Ovary (tissue), 9 donors: ENCODE results near the gene FRMD3. TPM values are rescaled to one million over a fixed set of nuclear protein-coding genes. Genes with fewer than 3 reads are reported as not detected.

Source experiments
- DNase-seq, 5 donors: peaks; one replicate each; pipeline ENCODE4 v3.0.0-alpha.2; 2019 to 2020
- H3K27ac ChIP-seq, 2 donors: fragments of 200-600 bp; one replicate each; pipeline versions ENCODE4 v1.5.1 to v1.8.0; 2019 to 2022
- H3K27me3 ChIP-seq: fragments of 200-600 bp; one replicate; pipeline ENCODE4 v1.8.0; 2022
- H3K36me3 ChIP-seq: fragments of 200-600 bp; sonication (generic); one replicate; pipeline ENCODE4 v1.5.1; 2019
- H3K4me1 ChIP-seq: one replicate; pipeline ENCODE4 v1.8.1; 2013; ENCODE audit warnings: mild to moderate bottlenecking, moderate library complexity; ENCODE audit not compliant: insufficient read depth
- H3K4me3 ChIP-seq: fragments of 200-600 bp; sonication (generic); one replicate; pipeline ENCODE4 v1.5.1; 2017
- H3K9me3 ChIP-seq, 2 donors: fragments of 200-600 bp in 1 of 2; sonication (generic) in 1 of 2; one replicate each; pipeline versions ENCODE4 v1.5.1 to v1.8.1; 2013 to 2019; ENCODE audit warnings: mild to moderate bottlenecking in 1 of 2, moderate library complexity in 1 of 2
- CTCF ChIP-seq, 3 donors: fragments of 450-650 bp in 2 of 3; fragments of 200-600 bp in 1 of 3; IDR thresholded peaks; one replicate each; pipeline versions ENCODE4 v1.5.1 to v1.8.0; 2016 to 2022; ENCODE audit warnings: antibody characterized with exemption in 3 of 3, mild to moderate bottlenecking in 1 of 3
- EP300 ChIP-seq: sonication (generic); formaldehyde crosslinking; IDR thresholded peaks from one replicate; pipeline ENCODE4 v1.6.1; 2017; ENCODE audit warnings: antibody characterized with exemption
- POLR2A ChIP-seq: fragments of 450-650 bp; IDR thresholded peaks from one replicate; pipeline ENCODE4 v1.6.1; 2017; ENCODE audit warnings: antibody characterized with exemption, mild to moderate bottlenecking, moderate library complexity
- WGBS, 3 donors: extraction: QIAGEN DNeasy Blood & Tissue Kit in 1 of 3; methylation state at CpG; one replicate each; pipeline versions ENCODE4 v1.1.5 to v1.1.7; 2013 to 2017; 5-methylcytosine and 5-hydroxymethylcytosine counted together
- intact Hi-C, 4 donors: fragments of 100-400 bp; cut with DNase I; formaldehyde crosslinking; loops; one replicate each; pipeline versions ENCODE4 v1.11.0 to v1.15.1; 2022 to 2023
- polyA plus RNA-seq, 2 donors: library from polyadenylated mRNA; stranded (reverse); fragments of 200-250 nt in 1 of 2; fragments of 350-450 nt in 1 of 2; fragmentation: Illumina TruSeq in 1 of 2; extraction: RNeasy Lipid Tissue Mini Kit (QIAGEN cat#74804) in 1 of 2; gene quantifications; one replicate each; pipeline ENCODE4 v1.2.3, GENCODE V29; 2013 to 2014
- total RNA-seq, 7 donors: library from RNA; depleted of rRNA in 2 of 7; stranded (reverse); fragments of >200 nt in 2 of 7; fragmentation: NEBNext Ultra II Directional in 3 of 7; extraction: Animal tissue kit (Norgen Biotek cat#: 25700) in 3 of 7; gene quantifications; one replicate each; pipeline versions ENCODE4 v1.1.0 to v1.2.4, GENCODE V29; 2016 to 2023
- donor health status: DM: no; HTN: no; CAD: no; lungs with moderate emphysema.
- donor health status: DM: no; HTN: no; CAD: no.
- donor health status: Bipolar disorder and iron deficiency.
- donor health status: DM: yes; HTN: yes; CAD: no.
- donor health status: DM: no; HTN: no; CAD: no.
- donor health status: DM: yes; HTN: yes; CAD: no.

Gene FRMD3
- total and polyA plus RNA-seq, 9 donors, result 0.83 to 9.1 (median 4.2) TPM

- Histone ChIP-seq H3K36me3 (no peaks in the 10 kb centered on the region), H3K27ac (no peak overlapping the region), H3K27me3 (no peaks in the 10 kb centered on the region), H3K9me3 (peaks cover 0 to 3% of the 10 kb centered on the region in 2 donors), H3K4me3 (no peak overlapping the region), H3K4me1 (no peaks in the 10 kb centered on the region)
- TF ChIP-seq CTCF (IDR thresholded peaks at IDR 0.05) (no peak), POLR2A (no peak), EP300 (no peak)
- 91 to 93% (median 92%) methylated on average over 3 of the region's 3 CpGs for WGBS, 3 donors
- intact Hi-C loops, result no loop called here
- DNase-seq, result no peak
These were observed 131.3 kb downstream of the FRMD3 start for GRCh38 chr9:83406921-83407320.

GRCh38 chr9:83405759-83406158 lies 132.4 kb downstream of the FRMD3 start:
- Histone ChIP-seq H3K9me3 (peaks cover 0 to 3% of the 10 kb centered on the region in 2 donors), H3K4me3 (no peak overlapping the region), H3K36me3 (no peaks in the 10 kb centered on the region), H3K27ac (no peak overlapping the region), H3K27me3 (no peaks in the 10 kb centered on the region), H3K4me1 (no peaks in the 10 kb centered on the region)
- intact Hi-C loops, result loop anchor here in 1 of 4 donors (2.0 kb wide), 1 partner anchor 49 kb away; no protein-coding TSS in a partner anchor
- WGBS, 3 donors, result 20 to 34% (median 21%) methylated on average over 4 of the region's 4 CpGs
- no peak for DNase-seq
- TF ChIP-seq EP300, result no peak

- DNase-seq, result no peak
- no peaks in the 10 kb centered on the region for H3K4me1 ChIP-seq
- no peak overlapping the region for H3K4me3 ChIP-seq
- peaks cover 0 to 1% of the 10 kb centered on the region in 2 donors for H3K9me3 ChIP-seq
- no peaks in the 10 kb centered on the region for H3K36me3 ChIP-seq
- 33 to 41% (median 37%) methylated on average over 10 of the region's 10 CpGs for WGBS, 3 donors
- no peaks in the 10 kb centered on the region for H3K27me3 ChIP-seq
- TF ChIP-seq EP300 (no peak), POLR2A (no peak)
- H3K27ac ChIP-seq, result no peak overlapping the region
- intact Hi-C loops, result loop anchor here in 1 of 4 donors (2.0 kb wide), 1 partner anchor 47 kb away; no protein-coding TSS in a partner anchor
These were observed 134.5 kb downstream of the FRMD3 start for GRCh38 chr9:83403527-83404238.

- intact Hi-C loops, result no loop called here
- 87 to 97% (median 89%) methylated on average over 2 of the region's 2 CpGs for WGBS, 3 donors
- no peak overlapping the region for H3K4me3 ChIP-seq
- no peak for DNase-seq
- H3K27ac ChIP-seq, result no peak overlapping the region
- H3K4me1 ChIP-seq, result no peaks in the 10 kb centered on the region
- H3K27me3 ChIP-seq, result no peaks in the 10 kb centered on the region
- no peaks in the 10 kb centered on the region for H3K9me3 ChIP-seq
- TF ChIP-seq EP300, result no peak
- TF ChIP-seq POLR2A, result no peak
- no peak for TF ChIP-seq CTCF (IDR thresholded peaks at IDR 0.05)
- no peaks in the 10 kb centered on the region for H3K36me3 ChIP-seq
These were observed 136.8 kb downstream of the FRMD3 start for GRCh38 chr9:83401328-83401900.

GRCh38 chr9:83396813-83397212 lies 141.4 kb downstream of the FRMD3 start:
- Histone ChIP-seq H3K36me3 (no peaks in the 10 kb centered on the region), H3K27ac (no peak overlapping the region), H3K9me3 (no peaks in the 10 kb centered on the region), H3K4me1 (no peaks in the 10 kb centered on the region), H3K27me3 (no peaks in the 10 kb centered on the region), H3K4me3 (no peak overlapping the region)
- intact Hi-C loops, result no loop called here
- WGBS, 3 donors, result 91 to 94% (median 93%) methylated on average over 4 of the region's 4 CpGs
- no peak for DNase-seq
- no peak for TF ChIP-seq CTCF (IDR thresholded peaks at IDR 0.05)
- TF ChIP-seq EP300, result no peak
- no peak for TF ChIP-seq POLR2A
